Measurements from ENCODE around the gene VMP1. TPM values are rescaled to one million over a fixed set of nuclear protein-coding genes. Genes with fewer than 3 reads are reported as not detected.

VMP1 gene
- total and polyA plus RNA-seq, 2 of the 13 experiments (the other 11 are each of a cell fraction or from before 2014, with no cell fraction given), result 186 to 271 TPM

DNA sequence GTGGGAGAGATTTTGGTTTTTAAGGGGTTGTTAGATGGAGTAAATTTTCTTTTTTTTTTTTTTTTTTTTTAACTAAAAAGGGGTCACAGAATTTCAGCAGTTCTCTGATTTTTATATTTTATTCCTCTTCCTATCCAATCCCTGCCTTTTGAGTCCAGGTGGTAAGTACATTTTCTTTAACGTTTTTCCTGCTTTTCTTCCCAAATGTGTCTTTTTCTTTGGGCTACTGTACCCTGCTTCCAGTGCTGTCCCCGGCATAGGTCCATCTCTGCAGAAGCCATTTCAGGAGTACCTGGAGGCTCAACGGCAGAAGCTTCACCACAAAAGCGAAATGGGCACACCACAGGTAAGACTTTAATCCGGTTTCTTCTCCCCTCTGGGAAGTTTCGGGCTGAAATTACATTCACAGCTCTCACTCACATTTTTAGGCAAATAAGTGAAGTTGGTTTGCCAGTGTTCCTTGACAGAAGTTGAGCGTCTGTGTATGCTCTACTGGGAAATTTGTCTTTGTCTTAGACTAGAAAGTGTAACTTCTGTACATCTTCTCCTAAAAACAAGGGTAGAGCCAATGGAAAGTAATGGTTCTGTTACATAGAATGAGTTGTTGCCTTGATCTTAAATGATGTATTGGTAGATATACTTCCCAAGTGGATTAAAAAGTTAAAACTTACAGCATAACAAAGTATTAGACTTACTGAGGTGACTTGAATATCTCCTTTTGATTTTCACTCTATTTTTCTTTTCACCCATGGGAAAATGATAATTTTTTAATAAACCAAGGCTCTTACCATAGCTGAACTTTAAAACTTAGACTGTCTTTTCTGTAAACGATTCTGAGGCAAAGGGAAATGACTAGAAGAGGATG lies 130.8 kb downstream of the VMP1 start (continued):
- no peak for TF ChIP-seq ZNF556 (CRISPR knock-in tag; IDR thresholded peaks at IDR 0.05; ENCODE audit: borderline replicate concordance)
- TF ChIP-seq ZNF879 (CRISPR knock-in tag; IDR thresholded peaks at IDR 0.05), result no peak
- TF ChIP-seq, protein P1, sequence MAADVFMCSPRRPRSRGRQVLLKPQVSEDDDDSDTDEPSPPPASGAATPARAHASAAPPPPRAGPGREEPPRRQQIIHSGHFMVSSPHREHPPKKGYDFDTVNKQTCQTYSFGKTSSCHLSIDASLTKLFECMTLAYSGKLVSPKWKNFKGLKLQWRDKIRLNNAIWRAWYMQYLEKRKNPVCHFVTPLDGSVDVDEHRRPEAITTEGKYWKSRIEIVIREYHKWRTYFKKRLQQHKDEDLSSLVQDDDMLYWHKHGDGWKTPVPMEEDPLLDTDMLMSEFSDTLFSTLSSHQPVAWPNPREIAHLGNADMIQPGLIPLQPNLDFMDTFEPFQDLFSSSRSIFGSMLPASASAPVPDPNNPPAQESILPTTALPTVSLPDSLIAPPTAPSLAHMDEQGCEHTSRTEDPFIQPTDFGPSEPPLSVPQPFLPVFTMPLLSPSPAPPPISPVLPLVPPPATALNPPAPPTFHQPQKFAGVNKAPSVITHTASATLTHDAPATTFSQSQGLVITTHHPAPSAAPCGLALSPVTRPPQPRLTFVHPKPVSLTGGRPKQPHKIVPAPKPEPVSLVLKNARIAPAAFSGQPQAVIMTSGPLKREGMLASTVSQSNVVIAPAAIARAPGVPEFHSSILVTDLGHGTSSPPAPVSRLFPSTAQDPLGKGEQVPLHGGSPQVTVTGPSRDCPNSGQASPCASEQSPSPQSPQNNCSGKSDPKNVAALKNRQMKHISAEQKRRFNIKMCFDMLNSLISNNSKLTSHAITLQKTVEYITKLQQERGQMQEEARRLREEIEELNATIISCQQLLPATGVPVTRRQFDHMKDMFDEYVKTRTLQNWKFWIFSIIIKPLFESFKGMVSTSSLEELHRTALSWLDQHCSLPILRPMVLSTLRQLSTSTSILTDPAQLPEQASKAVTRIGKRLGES (CRISPR knock-in tag; IDR thresholded peaks at IDR 0.05; ENCODE audit: borderline replicate concordance), result no peak
- TF ChIP-seq PCBP2 (optimal IDR thresholded peaks at IDR 0.05; ENCODE audit: low read depth, low read length, poor library complexity, severe bottlenecking), result no peak
- no peak for TF ChIP-seq HOXA9 (CRISPR knock-in tag; IDR thresholded peaks at IDR 0.05; ENCODE audit: borderline replicate concordance)
- TF ChIP-seq, protein P2, sequence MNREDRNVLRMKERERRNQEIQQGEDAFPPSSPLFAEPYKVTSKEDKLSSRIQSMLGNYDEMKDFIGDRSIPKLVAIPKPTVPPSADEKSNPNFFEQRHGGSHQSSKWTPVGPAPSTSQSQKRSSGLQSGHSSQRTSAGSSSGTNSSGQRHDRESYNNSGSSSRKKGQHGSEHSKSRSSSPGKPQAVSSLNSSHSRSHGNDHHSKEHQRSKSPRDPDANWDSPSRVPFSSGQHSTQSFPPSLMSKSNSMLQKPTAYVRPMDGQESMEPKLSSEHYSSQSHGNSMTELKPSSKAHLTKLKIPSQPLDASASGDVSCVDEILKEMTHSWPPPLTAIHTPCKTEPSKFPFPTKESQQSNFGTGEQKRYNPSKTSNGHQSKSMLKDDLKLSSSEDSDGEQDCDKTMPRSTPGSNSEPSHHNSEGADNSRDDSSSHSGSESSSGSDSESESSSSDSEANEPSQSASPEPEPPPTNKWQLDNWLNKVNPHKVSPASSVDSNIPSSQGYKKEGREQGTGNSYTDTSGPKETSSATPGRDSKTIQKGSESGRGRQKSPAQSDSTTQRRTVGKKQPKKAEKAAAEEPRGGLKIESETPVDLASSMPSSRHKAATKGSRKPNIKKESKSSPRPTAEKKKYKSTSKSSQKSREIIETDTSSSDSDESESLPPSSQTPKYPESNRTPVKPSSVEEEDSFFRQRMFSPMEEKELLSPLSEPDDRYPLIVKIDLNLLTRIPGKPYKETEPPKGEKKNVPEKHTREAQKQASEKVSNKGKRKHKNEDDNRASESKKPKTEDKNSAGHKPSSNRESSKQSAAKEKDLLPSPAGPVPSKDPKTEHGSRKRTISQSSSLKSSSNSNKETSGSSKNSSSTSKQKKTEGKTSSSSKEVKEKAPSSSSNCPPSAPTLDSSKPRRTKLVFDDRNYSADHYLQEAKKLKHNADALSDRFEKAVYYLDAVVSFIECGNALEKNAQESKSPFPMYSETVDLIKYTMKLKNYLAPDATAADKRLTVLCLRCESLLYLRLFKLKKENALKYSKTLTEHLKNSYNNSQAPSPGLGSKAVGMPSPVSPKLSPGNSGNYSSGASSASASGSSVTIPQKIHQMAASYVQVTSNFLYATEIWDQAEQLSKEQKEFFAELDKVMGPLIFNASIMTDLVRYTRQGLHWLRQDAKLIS (CRISPR knock-in tag; IDR thresholded peaks at IDR 0.05), result peak; percentile 100
- TF ChIP-seq AHR (CRISPR knock-in tag; IDR thresholded peaks at IDR 0.05), result no peak
- no peak for TF ChIP-seq ZNF713 (CRISPR knock-in tag; IDR thresholded peaks at IDR 0.05)
- no peak for TF ChIP-seq SETDB1 (CRISPR knock-in tag; IDR thresholded peaks at IDR 0.05; ENCODE audit: borderline replicate concordance)
- no peak for TF ChIP-seq ZNF430 (CRISPR knock-in tag; IDR thresholded peaks at IDR 0.05)
- TF ChIP-seq NBN (conservative IDR thresholded peaks at IDR 0.05), result no peak
- no peak for TF ChIP-seq THYN1 (CRISPR knock-in tag; IDR thresholded peaks at IDR 0.05; ENCODE audit: borderline replicate concordance, low read depth)
- TF ChIP-seq, protein P3, sequence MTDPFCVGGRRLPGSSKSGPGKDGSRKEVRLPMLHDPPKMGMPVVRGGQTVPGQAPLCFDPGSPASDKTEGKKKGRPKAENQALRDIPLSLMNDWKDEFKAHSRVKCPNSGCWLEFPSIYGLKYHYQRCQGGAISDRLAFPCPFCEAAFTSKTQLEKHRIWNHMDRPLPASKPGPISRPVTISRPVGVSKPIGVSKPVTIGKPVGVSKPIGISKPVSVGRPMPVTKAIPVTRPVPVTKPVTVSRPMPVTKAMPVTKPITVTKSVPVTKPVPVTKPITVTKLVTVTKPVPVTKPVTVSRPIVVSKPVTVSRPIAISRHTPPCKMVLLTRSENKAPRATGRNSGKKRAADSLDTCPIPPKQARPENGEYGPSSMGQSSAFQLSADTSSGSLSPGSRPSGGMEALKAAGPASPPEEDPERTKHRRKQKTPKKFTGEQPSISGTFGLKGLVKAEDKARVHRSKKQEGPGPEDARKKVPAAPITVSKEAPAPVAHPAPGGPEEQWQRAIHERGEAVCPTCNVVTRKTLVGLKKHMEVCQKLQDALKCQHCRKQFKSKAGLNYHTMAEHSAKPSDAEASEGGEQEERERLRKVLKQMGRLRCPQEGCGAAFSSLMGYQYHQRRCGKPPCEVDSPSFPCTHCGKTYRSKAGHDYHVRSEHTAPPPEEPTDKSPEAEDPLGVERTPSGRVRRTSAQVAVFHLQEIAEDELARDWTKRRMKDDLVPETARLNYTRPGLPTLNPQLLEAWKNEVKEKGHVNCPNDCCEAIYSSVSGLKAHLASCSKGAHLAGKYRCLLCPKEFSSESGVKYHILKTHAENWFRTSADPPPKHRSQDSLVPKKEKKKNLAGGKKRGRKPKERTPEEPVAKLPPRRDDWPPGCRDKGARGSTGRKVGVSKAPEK (CRISPR knock-in tag; IDR thresholded peaks at IDR 0.05; ENCODE audit: borderline replicate concordance), result peak; percentile 57; the same call in 1 of the 2 replicates
- TF ChIP-seq, protein P4, sequence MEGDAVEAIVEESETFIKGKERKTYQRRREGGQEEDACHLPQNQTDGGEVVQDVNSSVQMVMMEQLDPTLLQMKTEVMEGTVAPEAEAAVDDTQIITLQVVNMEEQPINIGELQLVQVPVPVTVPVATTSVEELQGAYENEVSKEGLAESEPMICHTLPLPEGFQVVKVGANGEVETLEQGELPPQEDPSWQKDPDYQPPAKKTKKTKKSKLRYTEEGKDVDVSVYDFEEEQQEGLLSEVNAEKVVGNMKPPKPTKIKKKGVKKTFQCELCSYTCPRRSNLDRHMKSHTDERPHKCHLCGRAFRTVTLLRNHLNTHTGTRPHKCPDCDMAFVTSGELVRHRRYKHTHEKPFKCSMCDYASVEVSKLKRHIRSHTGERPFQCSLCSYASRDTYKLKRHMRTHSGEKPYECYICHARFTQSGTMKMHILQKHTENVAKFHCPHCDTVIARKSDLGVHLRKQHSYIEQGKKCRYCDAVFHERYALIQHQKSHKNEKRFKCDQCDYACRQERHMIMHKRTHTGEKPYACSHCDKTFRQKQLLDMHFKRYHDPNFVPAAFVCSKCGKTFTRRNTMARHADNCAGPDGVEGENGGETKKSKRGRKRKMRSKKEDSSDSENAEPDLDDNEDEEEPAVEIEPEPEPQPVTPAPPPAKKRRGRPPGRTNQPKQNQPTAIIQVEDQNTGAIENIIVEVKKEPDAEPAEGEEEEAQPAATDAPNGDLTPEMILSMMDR (CRISPR knock-in tag; IDR thresholded peaks at IDR 0.05), result no peak
- no peak for TF ChIP-seq ZNF33A (CRISPR knock-in tag; IDR thresholded peaks at IDR 0.05; ENCODE audit: borderline replicate concordance)
- TF ChIP-seq ATF7-NPFF (CRISPR knock-in tag; IDR thresholded peaks at IDR 0.05; ENCODE audit: low read depth), result no peak
- no peak for TF ChIP-seq AGO1 (IDR thresholded peaks at IDR 0.05; ENCODE audit: low read depth, low read length, poor library complexity, severe bottlenecking)
